ENCODE measurements around the gene XCL1. TPM values are rescaled to one million over a fixed set of nuclear protein-coding genes. Genes with fewer than 3 reads are reported as not detected.
"Not testable (repeated sequence)": the region's sequence is repeated elsewhere in the genome, so short reads cannot be mapped to it uniquely, and the experiment has no call there.

XCL1 gene
- total RNA-seq, 1 donor from 2014 or later = 1.2 TPM

GRCh38 chr1:168572633-168573032 lies 3.8 kb upstream of the XCL1 start:
- TF ChIP-seq CTCF (IDR thresholded peaks at IDR 0.05) = no peak
- Histone ChIP-seq H3K36me3 (no peaks in the 10 kb centered on the region), H3K4me3 (no peak overlapping the region), H3K9me3 (no peaks in the 10 kb centered on the region), H3K27me3 (ENCODE audit: low read depth) (no peaks in the 10 kb centered on the region), H3K27ac (no peak overlapping the region), H3K4me1 (no peaks in the 10 kb centered on the region)
- intact Hi-C loops (cut with DNase I) = no loop called here
- ATAC-seq = no peak
- no peak for DNase-seq

GRCh38 chr1:168574234-168574633 lies 2.2 kb upstream of the XCL1 start:
- H3K27ac ChIP-seq; H3K4me3 ChIP-seq; DNase-seq; H3K36me3 ChIP-seq; intact Hi-C loops (cut with DNase I); H3K9me3 ChIP-seq; H3K27me3 ChIP-seq (ENCODE audit: low read depth); H3K4me1 ChIP-seq: not testable (repeated sequence)
- peak; percentile 65 to 66 for ATAC-seq
- peak; percentile 43 for TF ChIP-seq CTCF (IDR thresholded peaks at IDR 0.05)

- H3K4me3 ChIP-seq; H3K27ac ChIP-seq; intact Hi-C loops (cut with DNase I); H3K27me3 ChIP-seq (ENCODE audit: low read depth); ATAC-seq; H3K4me1 ChIP-seq; DNase-seq; H3K36me3 ChIP-seq; H3K9me3 ChIP-seq: not testable (repeated sequence)
Measured at GRCh38 chr1:168578531-168579185, 2.3 kb downstream of the XCL1 start.

- H3K36me3 ChIP-seq; intact Hi-C loops (cut with DNase I); ATAC-seq; H3K4me3 ChIP-seq; DNase-seq; H3K27me3 ChIP-seq (ENCODE audit: low read depth); H3K4me1 ChIP-seq; H3K27ac ChIP-seq; H3K9me3 ChIP-seq: not testable (repeated sequence)
Measured at GRCh38 chr1:168580290-168580689, 3.9 kb downstream of the XCL1 start.

- H3K4me3 ChIP-seq; intact Hi-C loops (cut with DNase I); H3K4me1 ChIP-seq; DNase-seq; H3K36me3 ChIP-seq; ATAC-seq; H3K27me3 ChIP-seq (ENCODE audit: low read depth); H3K27ac ChIP-seq; H3K9me3 ChIP-seq: not testable (repeated sequence)
Measured at GRCh38 chr1:168580991-168581390, 4.6 kb downstream of the XCL1 start.

- no peak for ATAC-seq
- H3K27me3 ChIP-seq (ENCODE audit: low read depth) = no peaks in the 10 kb centered on the region
- H3K36me3 ChIP-seq = no peaks in the 10 kb centered on the region
- H3K9me3 ChIP-seq = no peaks in the 10 kb centered on the region
- no peak overlapping the region for H3K4me3 ChIP-seq
- intact Hi-C loops (cut with DNase I) = no loop called here
- no peak for DNase-seq
- H3K27ac ChIP-seq = no peak overlapping the region
- H3K4me1 ChIP-seq = no peaks in the 10 kb centered on the region
- TF ChIP-seq CTCF (IDR thresholded peaks at IDR 0.05) = no peak
Measured at GRCh38 chr1:168581817-168582572, 5.6 kb downstream of the XCL1 start.

GRCh38 chr1:168582688-168583336 lies 6.4 kb downstream of the XCL1 start:
- no peak overlapping the region for H3K27ac ChIP-seq
- H3K4me1 ChIP-seq = no peaks in the 10 kb centered on the region
- H3K27me3 ChIP-seq (ENCODE audit: low read depth) = no peaks in the 10 kb centered on the region
- intact Hi-C loops (cut with DNase I) = no loop called here
- no peak for TF ChIP-seq CTCF (IDR thresholded peaks at IDR 0.05)
- no peaks in the 10 kb centered on the region for H3K9me3 ChIP-seq
- no peak for DNase-seq
- no peak overlapping the region for H3K4me3 ChIP-seq
- no peaks in the 10 kb centered on the region for H3K36me3 ChIP-seq
- ATAC-seq = no peak
